GM23338 (cell line): ENCODE data around the gene DOCK1. TPM values are rescaled to one million over a fixed set of nuclear protein-coding genes. Genes with fewer than 3 reads are reported as not detected.
A peak's percentile ranks its signal among the peaks of the same experiment; 100 is the strongest.

Experiments used
- ATAC-seq: fragments of 200-7000 bp; cut with Tn5 transposase; 3 replicates; pipeline ENCODE4 v1.9.1; 2020
- DNase-seq: peaks from one replicate; pipeline ENCODE4 v3.0.0-alpha.2; 2015; ENCODE audit warnings: low spot score
- H2AFZ ChIP-seq: fragments of 200-600 bp; sonication (generic); 2 replicates; pipeline ENCODE4 v1.8.0; 2016; ENCODE audit warnings: antibody characterized with exemption, mild to moderate bottlenecking, moderate library complexity
- H3F3A ChIP-seq: fragments of 200-600 bp; sonication (generic); replicated peaks from 2 replicates; pipeline ENCODE4 v1.8.0; 2017; ENCODE audit warnings: antibody characterized with exemption, mixed run types, low read depth
- H3K27ac ChIP-seq: fragments of 200-600 bp; sonication (generic); 2 replicates; pipeline ENCODE4 v1.6.1; 2016; ENCODE audit warnings: low read depth
- H3K27me3 ChIP-seq: fragments of 200-600 bp; sonication (generic); 2 replicates; pipeline ENCODE4 v1.8.0; 2016; ENCODE audit warnings: mild to moderate bottlenecking, mixed run types, moderate library complexity; ENCODE audit not compliant: insufficient read depth
- H3K36me3 ChIP-seq: fragments of 200-600 bp; sonication (generic); 2 replicates; pipeline ENCODE4 v1.8.0; 2016; ENCODE audit warnings: mild to moderate bottlenecking; ENCODE audit not compliant: insufficient read depth
- H3K4me1 ChIP-seq: fragments of 200-600 bp; sonication (generic); 2 replicates; pipeline ENCODE4 v1.8.0; 2016; ENCODE audit warnings: mild to moderate bottlenecking, moderate library complexity; ENCODE audit not compliant: insufficient read depth
- H3K4me2 ChIP-seq: fragments of 200-600 bp; sonication (generic); 2 replicates; pipeline ENCODE4 v1.7.1; 2017; ENCODE audit warnings: mixed run types
- H3K4me3 ChIP-seq: fragments of 200-600 bp; sonication (generic); 2 replicates; pipeline ENCODE4 v1.6.1; 2016; ENCODE audit warnings: mixed run types
- H3K79me2 ChIP-seq: fragments of 200-600 bp; sonication (generic); replicated peaks from 2 replicates; pipeline ENCODE4 v1.8.0; 2017; ENCODE audit warnings: mild to moderate bottlenecking; ENCODE audit not compliant: insufficient read depth
- H3K9me2 ChIP-seq: fragments of 200-600 bp; sonication (generic); 2 replicates; pipeline ENCODE4 v1.8.0; 2017; ENCODE audit not compliant: insufficient read depth
- H4K20me1 ChIP-seq: fragments of 200-600 bp; sonication (generic); replicated peaks from 2 replicates; pipeline ENCODE4 v1.8.0; 2017; ENCODE audit warnings: mild to moderate bottlenecking; ENCODE audit not compliant: insufficient read depth
- H3K27ac Mint-ChIP-seq: 2 replicates; pipeline ENCODE4 v1.8.0; 2020; ENCODE audit warnings: inconsistent platforms, mild to moderate bottlenecking, moderate library complexity, mixed read lengths
- H3K27me3 Mint-ChIP-seq: 3 replicates; pipeline ENCODE4 v1.8.0; 2022; ENCODE audit warnings: low read depth, mild to moderate bottlenecking, moderate library complexity, mixed read lengths, inconsistent platforms; ENCODE audit not compliant: insufficient read depth, poor library complexity
- H3K36me3 Mint-ChIP-seq: 3 replicates; pipeline ENCODE4 v1.8.0; 2021; ENCODE audit warnings: low read depth, mild to moderate bottlenecking, inconsistent platforms, moderate library complexity, mixed read lengths
- H3K4me1 Mint-ChIP-seq: 3 replicates; pipeline ENCODE4 v1.8.0; 2020; ENCODE audit warnings: mild to moderate bottlenecking, inconsistent platforms, mixed read lengths
- H3K4me3 Mint-ChIP-seq: 3 replicates; pipeline ENCODE4 v1.8.0; 2021; ENCODE audit warnings: moderate library complexity, mild to moderate bottlenecking, inconsistent platforms, mixed read lengths
- H3K9me3 Mint-ChIP-seq: 3 replicates; pipeline ENCODE4 v1.8.0; 2020; ENCODE audit warnings: moderate library complexity, mild to moderate bottlenecking, inconsistent platforms, mixed read lengths
- CREB1 ChIP-seq: fragments of 250-450 bp; sonication (Bioruptor Pico); IDR thresholded peaks from 2 replicates; pipeline ENCODE4 v1.5.0; 2020; ENCODE audit warnings: low read depth, mild to moderate bottlenecking, moderate library complexity
- ETS1 ChIP-seq: IDR thresholded peaks from 2 replicates; pipeline ENCODE4 v1.6.1; 2016; ENCODE audit warnings: antibody characterized with exemption
- EZH2 ChIP-seq: fragments of 200-600 bp; sonication (generic); IDR thresholded peaks from one replicate; pipeline ENCODE4 v1.8.0; 2017; ENCODE audit warnings: antibody characterized with exemption, mild to moderate bottlenecking, low read depth; ENCODE audit not compliant: unreplicated experiment
- EZH2phosphoT487 ChIP-seq: fragments of 200-600 bp; sonication (generic); IDR thresholded peaks from one replicate; pipeline ENCODE4 v1.8.1; 2018; ENCODE audit warnings: antibody characterized with exemption; ENCODE audit not compliant: unreplicated experiment
- JUNB ChIP-seq: IDR thresholded peaks from one replicate; pipeline ENCODE4 v1.6.1; 2016; ENCODE audit warnings: antibody characterized with exemption; ENCODE audit not compliant: unreplicated experiment
- NANOG ChIP-seq: IDR thresholded peaks from 2 replicates; pipeline ENCODE4 v1.6.1; 2016; ENCODE audit warnings: antibody characterized with exemption, borderline replicate concordance
- POLR2AphosphoS5 ChIP-seq: IDR thresholded peaks from 2 replicates; pipeline ENCODE4 v1.6.1; 2016; ENCODE audit warnings: antibody characterized with exemption, low read depth
- REST ChIP-seq: IDR thresholded peaks from one replicate; pipeline ENCODE4 v1.6.1; 2018; ENCODE audit warnings: antibody characterized with exemption; ENCODE audit not compliant: unreplicated experiment
- STAT1 ChIP-seq: IDR thresholded peaks from one replicate; pipeline ENCODE4 v1.6.1; 2016; ENCODE audit warnings: antibody characterized with exemption; ENCODE audit not compliant: unreplicated experiment
- ZNF114 ChIP-seq: fragments of 250-450 bp; sonication (Bioruptor Pico); IDR thresholded peaks from 2 replicates; pipeline ENCODE4 v1.5.0; 2020; ENCODE audit warnings: mild to moderate bottlenecking, moderate library complexity
- ZNF331 ChIP-seq: fragments of 250-450 bp; sonication (Bioruptor Pico); IDR thresholded peaks from 2 replicates; pipeline ENCODE4 v1.5.0; 2020; ENCODE audit warnings: low read depth, mild to moderate bottlenecking, moderate library complexity
- polyA plus RNA-seq: library from polyadenylated mRNA; unstranded; fragments of >200 nt; fragmentation: Nextera tagmentation; extraction: Ambion mirVana; gene quantifications from 2 replicates; pipeline ENCODE4 v1.2.1, GENCODE V29; 2016
- total RNA-seq: library from RNA; depleted of rRNA; stranded (reverse); fragments of >200 nt; shearing (Covaris generic); gene quantifications from 2 replicates; pipeline ENCODE4 v1.2.3, GENCODE V29; 2014
- TF ChIP-seq, protein P1 (sequence below), 2 experiments: fragments of 200-600 bp in 1 of 2; sonication (generic) in 1 of 2; conservative IDR thresholded peaks; 2 replicates each; pipeline versions ENCODE4 v1.5.1 to v1.6.1; 2016 to 2017; ENCODE audit warnings: antibody characterized with exemption in 2 of 2, low read depth in 2 of 2, mild to moderate bottlenecking in 2 of 2, moderate library complexity in 1 of 2
- TF ChIP-seq, protein P2 (sequence below): fragments of 250-450 bp; sonication (Bioruptor Pico); IDR thresholded peaks from 2 replicates; pipeline ENCODE4 v1.5.0; 2020; ENCODE audit warnings: mild to moderate bottlenecking, moderate library complexity

The DOCK1 gene
- total and polyA plus RNA-seq, 2 experiments from 2014 or later, result 13.2 to 55.3 TPM

DNA sequence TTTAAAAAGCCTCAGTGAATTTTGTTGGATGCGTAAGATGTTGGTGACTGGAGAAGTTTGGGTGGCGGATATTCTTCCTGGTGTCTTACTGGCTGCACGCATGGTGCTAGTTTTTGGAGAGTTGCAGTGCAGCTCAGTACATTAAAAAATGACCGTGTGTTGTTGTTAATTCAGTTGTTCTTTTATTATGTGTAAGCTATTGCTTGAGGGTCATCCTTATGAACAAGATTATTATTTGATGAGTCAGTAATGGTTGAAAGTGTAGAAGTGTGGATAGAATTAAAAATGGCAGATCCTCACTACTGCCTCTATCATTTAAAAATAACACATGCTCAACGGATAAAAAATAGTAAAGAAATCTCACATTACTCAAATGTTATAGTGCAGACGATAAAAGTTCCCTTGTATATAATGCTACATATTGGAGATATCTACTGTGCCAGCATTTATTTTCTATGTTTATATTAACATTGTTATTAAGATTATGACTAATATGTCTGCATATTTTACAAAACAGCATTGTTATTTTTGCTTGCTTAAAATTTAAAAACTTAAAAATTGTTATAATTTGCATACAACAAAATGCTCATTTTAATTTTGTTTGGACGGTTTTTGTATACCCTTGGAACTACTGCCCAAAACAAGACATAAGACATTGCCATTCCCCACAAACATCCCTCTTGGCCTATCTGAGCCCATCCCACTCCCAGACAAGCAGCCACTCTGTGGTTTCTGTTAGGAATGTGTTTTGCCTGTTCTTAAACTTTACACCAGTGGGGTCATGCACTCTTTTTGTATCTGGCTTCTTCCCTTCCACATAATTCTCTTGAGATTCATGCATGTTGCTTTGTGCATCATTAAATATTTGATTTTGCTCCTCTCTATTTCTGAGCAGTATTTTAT, 142.0 kb downstream of the DOCK1 start:
- peaks cover 24% of the 10 kb centered on the region for H3K36me3 Mint-ChIP-seq
- H3K4me1 Mint-ChIP-seq, result no peaks in the 10 kb centered on the region
- DNase-seq (no peak), ATAC-seq (no peak)
- H3K27me3 Mint-ChIP-seq, result no peaks in the 10 kb centered on the region
- Histone ChIP-seq H3K4me3 (no peak overlapping the region), H3K27me3 (no peaks in the 10 kb centered on the region), H3F3A (no peaks in the 10 kb centered on the region), H3K79me2 (no peaks in the 10 kb centered on the region), H3K4me1 (no peaks in the 10 kb centered on the region), H3K9me2 (no peaks in the 10 kb centered on the region), H2AFZ (no peak overlapping the region), H3K27ac (no peak overlapping the region), H3K4me2 (no peak overlapping the region), H3K36me3 (0 out of 2 replicates have a peak, but pooled peaks cover 5% of the 10 kb centered on the region), H4K20me1 (no peaks in the 10 kb centered on the region; the same call in 1 of the 2 replicates)
- H3K9me3 Mint-ChIP-seq, result no peaks in the 10 kb centered on the region
- no peak overlapping the region for H3K4me3 Mint-ChIP-seq
- 0 out of 2 replicates have a peak overlapping the region, but pooled peaks have one; percentile 57 for H3K27ac Mint-ChIP-seq
- no peak for TF ChIP-seq ZNF331 (CRISPR knock-in tag)
- TF ChIP-seq, protein P1, sequence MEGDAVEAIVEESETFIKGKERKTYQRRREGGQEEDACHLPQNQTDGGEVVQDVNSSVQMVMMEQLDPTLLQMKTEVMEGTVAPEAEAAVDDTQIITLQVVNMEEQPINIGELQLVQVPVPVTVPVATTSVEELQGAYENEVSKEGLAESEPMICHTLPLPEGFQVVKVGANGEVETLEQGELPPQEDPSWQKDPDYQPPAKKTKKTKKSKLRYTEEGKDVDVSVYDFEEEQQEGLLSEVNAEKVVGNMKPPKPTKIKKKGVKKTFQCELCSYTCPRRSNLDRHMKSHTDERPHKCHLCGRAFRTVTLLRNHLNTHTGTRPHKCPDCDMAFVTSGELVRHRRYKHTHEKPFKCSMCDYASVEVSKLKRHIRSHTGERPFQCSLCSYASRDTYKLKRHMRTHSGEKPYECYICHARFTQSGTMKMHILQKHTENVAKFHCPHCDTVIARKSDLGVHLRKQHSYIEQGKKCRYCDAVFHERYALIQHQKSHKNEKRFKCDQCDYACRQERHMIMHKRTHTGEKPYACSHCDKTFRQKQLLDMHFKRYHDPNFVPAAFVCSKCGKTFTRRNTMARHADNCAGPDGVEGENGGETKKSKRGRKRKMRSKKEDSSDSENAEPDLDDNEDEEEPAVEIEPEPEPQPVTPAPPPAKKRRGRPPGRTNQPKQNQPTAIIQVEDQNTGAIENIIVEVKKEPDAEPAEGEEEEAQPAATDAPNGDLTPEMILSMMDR (conservative IDR thresholded peaks at IDR 0.05; ENCODE audit: low read depth in 2 of 2), result no peak
- no peak for TF ChIP-seq JUNB
- no peak for TF ChIP-seq ZNF114
- no peak for TF ChIP-seq CREB1
- TF ChIP-seq, protein P2, sequence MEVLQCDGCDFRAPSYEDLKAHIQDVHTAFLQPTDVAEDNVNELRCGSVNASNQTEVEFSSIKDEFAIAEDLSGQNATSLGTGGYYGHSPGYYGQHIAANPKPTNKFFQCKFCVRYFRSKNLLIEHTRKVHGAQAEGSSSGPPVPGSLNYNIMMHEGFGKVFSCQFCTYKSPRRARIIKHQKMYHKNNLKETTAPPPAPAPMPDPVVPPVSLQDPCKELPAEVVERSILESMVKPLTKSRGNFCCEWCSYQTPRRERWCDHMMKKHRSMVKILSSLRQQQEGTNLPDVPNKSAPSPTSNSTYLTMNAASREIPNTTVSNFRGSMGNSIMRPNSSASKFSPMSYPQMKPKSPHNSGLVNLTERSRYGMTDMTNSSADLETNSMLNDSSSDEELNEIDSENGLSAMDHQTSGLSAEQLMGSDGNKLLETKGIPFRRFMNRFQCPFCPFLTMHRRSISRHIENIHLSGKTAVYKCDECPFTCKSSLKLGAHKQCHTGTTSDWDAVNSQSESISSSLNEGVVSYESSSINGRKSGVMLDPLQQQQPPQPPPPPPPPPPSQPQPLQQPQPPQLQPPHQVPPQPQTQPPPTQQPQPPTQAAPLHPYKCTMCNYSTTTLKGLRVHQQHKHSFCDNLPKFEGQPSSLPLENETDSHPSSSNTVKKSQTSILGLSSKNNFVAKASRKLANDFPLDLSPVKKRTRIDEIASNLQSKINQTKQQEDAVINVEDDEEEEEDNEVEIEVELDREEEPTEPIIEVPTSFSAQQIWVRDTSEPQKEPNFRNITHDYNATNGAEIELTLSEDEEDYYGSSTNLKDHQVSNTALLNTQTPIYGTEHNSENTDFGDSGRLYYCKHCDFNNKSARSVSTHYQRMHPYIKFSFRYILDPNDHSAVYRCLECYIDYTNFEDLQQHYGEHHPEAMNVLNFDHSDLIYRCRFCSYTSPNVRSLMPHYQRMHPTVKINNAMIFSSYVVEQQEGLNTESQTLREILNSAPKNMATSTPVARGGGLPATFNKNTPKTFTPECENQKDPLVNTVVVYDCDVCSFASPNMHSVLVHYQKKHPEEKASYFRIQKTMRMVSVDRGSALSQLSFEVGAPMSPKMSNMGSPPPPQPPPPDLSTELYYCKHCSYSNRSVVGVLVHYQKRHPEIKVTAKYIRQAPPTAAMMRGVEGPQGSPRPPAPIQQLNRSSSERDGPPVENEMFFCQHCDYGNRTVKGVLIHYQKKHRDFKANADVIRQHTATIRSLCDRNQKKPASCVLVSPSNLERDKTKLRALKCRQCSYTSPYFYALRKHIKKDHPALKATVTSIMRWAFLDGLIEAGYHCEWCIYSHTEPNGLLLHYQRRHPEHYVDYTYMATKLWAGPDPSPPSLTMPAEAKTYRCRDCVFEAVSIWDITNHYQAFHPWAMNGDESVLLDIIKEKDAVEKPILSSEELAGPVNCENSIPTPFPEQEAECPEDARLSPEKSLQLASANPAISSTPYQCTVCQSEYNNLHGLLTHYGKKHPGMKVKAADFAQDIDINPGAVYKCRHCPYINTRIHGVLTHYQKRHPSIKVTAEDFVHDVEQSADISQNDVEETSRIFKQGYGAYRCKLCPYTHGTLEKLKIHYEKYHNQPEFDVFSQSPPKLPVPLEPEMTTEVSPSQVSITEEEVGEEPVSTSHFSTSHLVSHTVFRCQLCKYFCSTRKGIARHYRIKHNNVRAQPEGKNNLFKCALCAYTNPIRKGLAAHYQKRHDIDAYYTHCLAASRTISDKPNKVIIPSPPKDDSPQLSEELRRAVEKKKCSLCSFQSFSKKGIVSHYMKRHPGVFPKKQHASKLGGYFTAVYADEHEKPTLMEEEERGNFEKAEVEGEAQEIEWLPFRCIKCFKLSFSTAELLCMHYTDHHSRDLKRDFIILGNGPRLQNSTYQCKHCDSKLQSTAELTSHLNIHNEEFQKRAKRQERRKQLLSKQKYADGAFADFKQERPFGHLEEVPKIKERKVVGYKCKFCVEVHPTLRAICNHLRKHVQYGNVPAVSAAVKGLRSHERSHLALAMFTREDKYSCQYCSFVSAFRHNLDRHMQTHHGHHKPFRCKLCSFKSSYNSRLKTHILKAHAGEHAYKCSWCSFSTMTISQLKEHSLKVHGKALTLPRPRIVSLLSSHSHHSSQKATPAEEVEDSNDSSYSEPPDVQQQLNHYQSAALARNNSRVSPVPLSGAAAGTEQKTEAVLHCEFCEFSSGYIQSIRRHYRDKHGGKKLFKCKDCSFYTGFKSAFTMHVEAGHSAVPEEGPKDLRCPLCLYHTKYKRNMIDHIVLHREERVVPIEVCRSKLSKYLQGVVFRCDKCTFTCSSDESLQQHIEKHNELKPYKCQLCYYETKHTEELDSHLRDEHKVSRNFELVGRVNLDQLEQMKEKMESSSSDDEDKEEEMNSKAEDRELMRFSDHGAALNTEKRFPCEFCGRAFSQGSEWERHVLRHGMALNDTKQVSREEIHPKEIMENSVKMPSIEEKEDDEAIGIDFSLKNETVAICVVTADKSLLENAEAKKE (CRISPR knock-in tag), result no peak
- no peak for TF ChIP-seq EZH2
- no peak for TF ChIP-seq REST
- no peak for TF ChIP-seq NANOG
- TF ChIP-seq ETS1, result no peak
- no peak for TF ChIP-seq EZH2phosphoT487
- no peak for TF ChIP-seq STAT1
- no peak for TF ChIP-seq POLR2AphosphoS5
